Neural crest cell (in vitro differentiated cells): Measurements from ENCODE around the gene JPH3. TPM values are rescaled to one million over a fixed set of nuclear protein-coding genes. Genes with fewer than 3 reads are reported as not detected.

Experiments used
- DNase-seq: peaks from one replicate; pipeline ENCODE4 v3.0.0; 2021; ENCODE audit warnings: low read depth, mixed read lengths, low spot score
- H3K27ac Mint-ChIP-seq: one replicate; pipeline ENCODE4 v1.8.0; 2021; ENCODE audit warnings: mild to moderate bottlenecking, mixed read lengths; ENCODE audit not compliant: unreplicated experiment
- H3K27me3 Mint-ChIP-seq: 2 replicates; pipeline ENCODE4 v1.8.0; 2021; ENCODE audit warnings: low read depth, mild to moderate bottlenecking, mixed read lengths
- H3K36me3 Mint-ChIP-seq: 2 replicates; pipeline ENCODE4 v1.8.0; 2021; ENCODE audit warnings: low read depth, mild to moderate bottlenecking, mixed read lengths
- H3K4me1 Mint-ChIP-seq: 2 replicates; pipeline ENCODE4 v1.8.0; 2021; ENCODE audit warnings: mixed read lengths
- H3K4me3 Mint-ChIP-seq: one replicate; pipeline ENCODE4 v1.8.0; 2021; ENCODE audit warnings: mild to moderate bottlenecking, mixed read lengths
- H3K9me3 Mint-ChIP-seq: 2 replicates; pipeline ENCODE4 v1.8.0; 2021; ENCODE audit warnings: mixed read lengths
- CTCF ChIP-seq: fragments of 200-600 bp; sonication (generic); conservative IDR thresholded peaks from 2 replicates; pipeline ENCODE4 v1.5.0; 2021; ENCODE audit warnings: antibody characterized with exemption, mild to moderate bottlenecking
- total RNA-seq: library from RNA; stranded (reverse); gene quantifications from 2 replicates; pipeline ENCODE4 v1.2.1, GENCODE V29; 2021

Gene JPH3
- total RNA-seq, 1 donor from 2014 or later, result 9.1 TPM

GRCh38 chr16:87636741-87637140 lies 34.4 kb downstream of the JPH3 start:
- Mint-ChIP-seq H3K27me3 (peaks cover 27% of the 10 kb centered on the region), H3K27ac (no peak overlapping the region), H3K4me1 (peaks cover 12% of the 10 kb centered on the region), H3K4me3 (no peak overlapping the region), H3K36me3 (no peaks in the 10 kb centered on the region), H3K9me3 (no peaks in the 10 kb centered on the region)
- DNase-seq, result no peak
- no peak for TF ChIP-seq CTCF

- Mint-ChIP-seq H3K9me3 (no peaks in the 10 kb centered on the region), H3K27me3 (peaks cover 21% of the 10 kb centered on the region), H3K4me1 (peaks cover 12% of the 10 kb centered on the region), H3K36me3 (no peaks in the 10 kb centered on the region), H3K27ac (no peak overlapping the region), H3K4me3 (no peak overlapping the region)
- no peak for TF ChIP-seq CTCF
- DNase-seq, result no peak
Observed at GRCh38 chr16:87637357-87637756, 35.0 kb downstream of the JPH3 start.

GRCh38 chr16:87638736-87639135 lies 36.4 kb downstream of the JPH3 start:
- H3K4me1 Mint-ChIP-seq, result peaks cover 12% of the 10 kb centered on the region
- no peaks in the 10 kb centered on the region for H3K9me3 Mint-ChIP-seq
- H3K4me3 Mint-ChIP-seq, result no peak overlapping the region
- peaks cover 15% of the 10 kb centered on the region for H3K27me3 Mint-ChIP-seq
- H3K36me3 Mint-ChIP-seq, result no peaks in the 10 kb centered on the region
- DNase-seq, result no peak
- H3K27ac Mint-ChIP-seq, result no peak overlapping the region
- no peak for TF ChIP-seq CTCF

GRCh38 chr16:87641721-87642120 lies 39.4 kb downstream of the JPH3 start:
- no peak for TF ChIP-seq CTCF
- no peaks in the 10 kb centered on the region for H3K36me3 Mint-ChIP-seq
- no peak overlapping the region for H3K27ac Mint-ChIP-seq
- no peak for DNase-seq
- H3K9me3 Mint-ChIP-seq, result no peaks in the 10 kb centered on the region
- peaks cover 7% of the 10 kb centered on the region for H3K27me3 Mint-ChIP-seq
- H3K4me3 Mint-ChIP-seq, result no peak overlapping the region
- peaks cover 5% of the 10 kb centered on the region for H3K4me1 Mint-ChIP-seq

- Mint-ChIP-seq H3K27ac (no peak overlapping the region), H3K4me1 (no peaks in the 10 kb centered on the region), H3K4me3 (no peak overlapping the region), H3K36me3 (no peaks in the 10 kb centered on the region), H3K27me3 (peaks cover 4% of the 10 kb centered on the region), H3K9me3 (no peaks in the 10 kb centered on the region)
- no peak for DNase-seq
- no peak for TF ChIP-seq CTCF
Observed at GRCh38 chr16:87642491-87642890, 40.2 kb downstream of the JPH3 start.

- Mint-ChIP-seq H3K9me3 (no peaks in the 10 kb centered on the region), H3K27ac (no peak overlapping the region), H3K4me3 (no peak overlapping the region), H3K27me3 (peaks cover 4% of the 10 kb centered on the region), H3K36me3 (no peaks in the 10 kb centered on the region), H3K4me1 (no peaks in the 10 kb centered on the region)
- DNase-seq, result no peak
- no peak for TF ChIP-seq CTCF
Observed at GRCh38 chr16:87644186-87644585, 41.9 kb downstream of the JPH3 start.
